GM21786 (cell line): Measurements from ENCODE around the gene SGCD.

ENCODE experiments used
- ATAC-seq: cut with Tn5 transposase; IDR thresholded peaks from one replicate; pipeline ENCODE4 v1.9.1; 2021; ENCODE audit not compliant: unreplicated experiment

SGCD gene

DNA sequence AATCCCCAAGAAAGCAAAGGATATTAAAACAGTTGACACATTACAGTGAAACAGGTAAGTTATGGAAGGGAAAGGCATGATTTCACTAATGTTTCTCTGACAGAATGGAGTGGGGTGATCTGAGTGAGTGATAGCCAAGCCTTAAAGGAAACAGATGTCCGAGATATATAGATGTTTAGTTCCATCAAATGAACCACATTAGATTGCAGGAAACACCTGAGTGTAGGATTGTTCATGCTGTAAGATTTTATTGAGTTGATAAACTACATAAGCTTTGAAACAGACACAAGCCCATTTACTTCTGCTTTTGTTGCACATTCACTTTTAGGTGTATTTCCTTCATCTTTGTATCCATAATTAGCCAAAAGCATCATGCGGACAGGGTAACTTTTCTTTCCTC is 356.0 kb downstream of the SGCD start:
- no peak for ATAC-seq

DNA sequence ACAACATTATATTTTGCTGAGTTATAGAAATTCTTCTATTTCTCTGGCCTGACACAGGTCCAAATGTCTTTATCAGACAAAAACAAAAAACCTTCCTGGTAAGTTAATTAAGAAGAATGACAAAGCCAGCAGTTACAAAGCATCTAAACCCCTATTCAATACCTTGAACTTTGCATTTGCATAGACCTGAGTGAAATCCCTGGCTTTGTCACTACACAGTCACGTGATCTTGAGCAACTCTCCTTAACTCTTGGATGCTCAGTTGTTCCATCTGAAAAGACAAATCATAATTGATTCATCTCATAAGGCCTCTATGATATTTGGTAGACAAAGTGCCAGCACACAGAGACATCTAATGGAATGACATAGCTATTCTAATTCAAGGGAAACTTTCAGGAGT is 356.5 kb downstream of the SGCD start:
- ATAC-seq = no peak

DNA sequence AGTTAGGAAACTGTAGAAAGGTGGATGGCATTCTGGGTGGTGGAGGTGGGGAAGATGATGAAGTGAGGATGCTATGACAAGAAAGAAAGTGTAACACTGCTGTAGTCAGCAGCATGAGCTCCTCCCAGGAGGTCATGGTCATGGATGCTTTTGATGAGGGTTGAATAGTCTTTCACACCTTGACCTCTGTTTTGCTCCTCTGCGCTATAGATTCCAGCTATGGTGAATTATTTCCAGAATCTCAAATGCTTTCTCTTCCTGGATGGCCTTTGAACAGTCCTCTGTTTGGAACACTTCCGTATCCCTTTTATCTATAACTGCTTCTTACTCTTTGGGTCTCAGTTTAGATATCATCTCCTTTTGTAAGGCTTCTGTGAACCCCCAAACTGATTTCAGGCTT is 357.3 kb downstream of the SGCD start:
- ATAC-seq = no peak

DNA sequence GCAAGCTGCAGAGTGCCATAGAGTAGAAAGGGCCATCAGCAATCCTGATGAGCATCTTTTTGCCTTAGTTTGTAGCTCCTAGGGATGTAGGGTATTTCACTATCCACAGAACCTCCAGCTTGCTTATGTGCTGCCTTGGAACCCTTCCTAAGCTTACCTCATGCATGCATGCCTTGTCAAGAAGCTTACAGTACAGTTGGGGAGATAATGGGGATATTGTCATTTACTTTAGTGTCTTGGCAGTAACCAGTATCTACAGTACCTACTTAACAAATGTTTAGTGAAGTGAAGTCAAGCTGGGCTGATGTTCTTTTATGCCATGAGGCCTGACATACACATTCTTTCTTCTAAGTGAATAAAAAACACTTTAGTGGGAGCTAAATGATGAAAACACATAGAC is 358.5 kb downstream of the SGCD start:
- ATAC-seq = no peak

DNA sequence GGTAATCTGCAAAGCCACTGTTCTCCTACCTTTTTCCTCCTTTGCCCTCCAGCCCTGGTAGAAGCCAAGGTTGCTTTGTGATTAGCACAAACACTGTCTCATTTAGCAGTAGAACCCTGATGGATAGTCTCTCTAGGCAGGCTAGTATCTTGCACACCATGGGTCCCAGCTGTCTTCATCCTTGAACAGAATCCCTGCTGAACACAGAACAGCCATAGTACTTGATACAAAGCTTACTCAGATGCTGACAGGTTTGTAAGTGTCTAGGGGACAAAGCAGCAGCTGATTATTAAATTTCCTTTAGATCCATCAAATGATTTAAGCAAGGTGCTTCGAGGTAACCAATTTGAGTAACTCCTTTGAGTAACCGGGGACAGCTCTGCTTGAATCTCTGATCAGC is 359.4 kb downstream of the SGCD start:
- no peak for ATAC-seq

DNA sequence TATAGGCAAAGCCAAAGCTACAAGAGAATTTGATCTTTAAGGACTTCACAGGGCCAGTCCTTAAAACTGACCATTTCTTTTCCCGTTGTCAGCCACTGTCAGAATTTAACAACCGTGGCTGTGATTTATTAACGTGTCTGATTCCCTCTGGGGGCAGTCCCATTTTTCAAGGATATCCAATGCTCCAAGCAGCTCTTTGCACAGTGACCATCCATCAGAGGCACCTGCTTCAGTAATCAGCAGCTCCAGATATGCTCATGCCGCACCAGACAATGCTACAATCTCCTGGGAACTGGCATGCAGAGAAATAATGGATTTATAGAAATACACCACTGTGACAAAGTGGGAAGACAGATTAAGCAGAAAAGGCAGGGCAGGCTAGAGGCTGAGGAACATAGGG is 359.8 kb downstream of the SGCD start:
- no peak for ATAC-seq

DNA sequence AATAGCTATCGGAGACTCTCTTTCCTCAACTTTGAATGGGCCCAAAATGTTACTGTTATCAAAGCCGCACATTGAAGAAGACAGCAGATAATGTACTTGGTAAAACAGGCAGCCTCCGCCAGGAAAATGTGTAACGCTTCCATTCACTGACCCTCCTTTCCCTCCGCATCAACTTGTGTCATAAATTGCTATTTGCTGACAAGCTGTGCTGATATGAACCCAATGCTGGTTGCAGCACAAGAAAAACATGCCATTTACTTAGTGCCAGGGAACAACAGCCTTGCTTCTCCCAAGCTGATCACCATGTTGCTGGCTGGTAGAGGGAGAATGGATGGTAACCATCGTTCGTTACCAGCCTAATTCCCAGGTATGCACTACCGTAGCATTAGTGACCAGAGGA is 360.6 kb downstream of the SGCD start:
- no peak for ATAC-seq

DNA sequence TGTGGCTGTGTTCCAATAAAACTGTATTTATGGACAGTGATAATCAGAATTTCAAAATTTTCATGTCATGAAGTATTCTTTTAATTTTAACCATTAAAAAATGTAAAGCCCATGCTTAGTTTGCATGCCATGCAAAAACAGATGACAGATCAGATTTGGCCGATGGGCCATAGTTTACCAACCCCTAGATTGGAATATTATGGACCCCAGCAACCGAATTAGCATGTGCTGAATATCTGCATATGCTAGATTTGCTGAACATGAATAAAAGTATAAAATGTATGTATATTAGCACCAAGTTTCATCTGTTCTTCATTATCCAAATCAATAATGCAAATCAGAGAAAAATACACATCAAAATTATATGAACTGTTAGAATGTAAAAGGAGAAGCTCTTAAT is 364.6 kb downstream of the SGCD start:
- no peak for ATAC-seq

DNA sequence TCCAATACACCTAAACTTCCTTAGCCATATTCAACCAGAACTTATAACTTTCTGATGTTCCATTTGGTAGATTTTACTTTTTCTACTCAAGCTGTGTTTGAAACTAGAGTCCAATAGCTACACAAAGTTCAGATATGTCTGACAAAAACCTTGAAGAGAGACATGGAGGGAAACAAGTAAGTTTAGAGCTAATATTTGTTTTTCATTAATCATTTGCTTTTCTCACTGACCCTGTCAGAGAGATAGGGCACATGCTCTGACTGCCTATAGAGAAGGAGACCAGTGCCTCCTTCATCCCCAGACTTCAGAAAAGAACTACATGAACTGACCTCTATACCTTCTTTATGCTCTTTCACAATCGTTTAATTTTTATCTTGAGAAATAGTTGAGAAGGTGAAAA is 366.1 kb downstream of the SGCD start:
- ATAC-seq = no peak

DNA sequence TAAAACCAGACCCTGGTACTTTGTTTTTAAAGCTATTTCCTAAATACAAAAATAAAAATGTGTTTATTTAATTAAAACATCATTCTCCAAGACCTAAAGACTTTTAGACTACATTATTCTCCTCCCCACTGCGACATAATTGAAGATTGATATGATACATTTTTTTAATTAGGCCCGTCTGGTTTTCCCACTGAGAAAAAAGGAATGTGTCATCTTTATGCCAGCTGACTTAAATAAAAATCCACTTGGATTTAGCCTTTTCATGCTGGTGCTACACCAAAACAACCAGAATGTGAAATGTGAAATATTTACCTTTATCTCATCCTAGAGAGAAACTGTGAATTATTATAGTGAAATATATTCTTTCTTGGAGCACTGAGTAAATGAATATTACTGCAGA is 367.6 kb downstream of the SGCD start:
- ATAC-seq = no peak

DNA sequence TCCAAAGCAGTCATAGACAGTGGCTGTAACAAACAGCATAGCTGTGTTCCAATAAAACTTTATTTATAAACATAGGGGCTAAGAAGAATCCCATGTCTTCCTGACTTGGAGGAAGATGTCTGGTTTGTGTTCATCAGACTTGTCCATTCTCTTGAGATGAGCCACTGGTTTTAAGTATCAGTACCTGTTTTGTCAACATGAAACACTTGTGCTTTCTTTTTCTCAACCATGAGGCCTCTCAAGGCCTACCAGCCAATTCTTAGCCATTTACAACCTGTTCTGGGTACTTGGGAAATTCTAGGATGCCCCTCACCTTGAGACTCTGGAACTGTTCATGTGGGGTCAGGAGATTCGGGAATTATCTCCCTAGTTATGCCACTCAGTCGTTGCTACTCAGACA is 368.8 kb downstream of the SGCD start:
- ATAC-seq = no peak

DNA sequence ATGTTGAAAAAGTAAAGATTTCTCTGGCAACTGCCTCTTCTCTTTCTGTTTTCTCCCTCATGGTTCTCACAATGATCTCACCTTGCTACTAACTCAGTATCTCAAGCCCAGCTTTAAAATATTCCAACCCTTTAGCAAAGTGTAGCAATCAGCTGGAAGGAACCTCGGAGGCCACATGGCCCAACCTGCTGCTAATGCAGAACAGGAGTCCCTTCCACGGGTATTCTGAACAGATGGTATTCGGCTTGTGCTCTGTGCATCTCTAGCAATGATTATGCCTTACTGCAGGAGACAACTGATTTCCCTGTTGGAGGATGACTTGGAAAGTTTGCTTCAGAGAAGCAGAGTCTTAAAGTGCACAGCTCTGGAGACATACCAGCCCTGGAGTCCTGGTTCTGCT is 371.4 kb downstream of the SGCD start:
- ATAC-seq = no peak

DNA sequence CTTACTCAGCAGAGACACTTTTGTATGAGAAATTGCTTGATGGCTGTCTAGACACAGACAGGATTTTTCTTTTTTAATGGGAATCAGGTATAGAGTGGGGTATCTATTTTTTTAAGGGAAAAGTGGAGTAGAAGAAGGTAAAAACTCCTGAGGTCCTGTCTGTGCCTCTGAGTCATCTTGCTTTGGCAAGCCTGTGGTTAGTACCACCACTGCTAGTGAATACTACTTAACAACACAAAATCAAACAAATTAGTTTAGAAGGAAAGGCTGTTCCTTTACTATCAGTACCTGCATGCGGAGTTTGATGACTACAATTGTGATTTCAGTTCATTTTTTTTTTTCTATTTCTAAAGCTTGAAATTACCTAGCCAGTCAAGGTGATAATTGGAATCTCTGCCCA is 372.2 kb downstream of the SGCD start:
- no peak for ATAC-seq

DNA sequence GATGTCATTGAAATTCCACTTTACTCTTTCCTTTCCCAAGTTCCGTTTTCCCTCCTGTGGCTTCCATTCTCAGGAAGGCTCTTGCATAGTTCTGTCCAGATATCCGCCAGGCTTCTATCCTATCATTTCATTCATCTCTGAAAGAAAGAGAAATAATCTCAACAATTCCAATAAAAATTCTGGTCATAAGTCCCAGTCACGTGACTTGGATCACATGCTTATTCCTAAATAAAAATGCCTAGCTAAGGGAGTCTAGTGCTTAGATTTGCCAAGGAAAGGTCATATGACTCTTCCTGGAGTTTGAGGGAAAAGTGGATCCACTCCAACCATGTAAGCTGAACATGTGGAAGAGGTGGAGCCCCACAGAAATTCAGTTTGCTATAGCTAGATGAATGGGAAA is 377.2 kb downstream of the SGCD start:
- no peak for ATAC-seq

DNA sequence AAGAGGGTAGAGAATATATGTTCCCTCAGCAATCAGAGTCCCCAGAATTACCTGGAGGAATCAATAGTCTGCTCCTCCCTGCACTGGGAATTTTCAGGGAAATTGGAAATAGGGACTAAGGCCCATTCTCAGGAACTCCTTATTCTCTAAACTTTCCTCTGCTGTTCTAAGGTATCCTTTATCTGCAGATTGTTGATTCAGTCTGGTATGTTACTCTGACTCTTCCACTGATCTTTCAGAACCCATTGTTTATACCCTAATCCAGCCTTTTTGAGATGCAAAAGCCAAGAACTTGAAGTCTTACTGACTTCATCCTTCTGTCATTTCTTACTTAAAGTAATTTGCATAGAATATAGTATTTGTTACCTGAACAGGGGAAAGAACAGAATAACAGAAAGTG is 379.7 kb downstream of the SGCD start:
- ATAC-seq = no peak

DNA sequence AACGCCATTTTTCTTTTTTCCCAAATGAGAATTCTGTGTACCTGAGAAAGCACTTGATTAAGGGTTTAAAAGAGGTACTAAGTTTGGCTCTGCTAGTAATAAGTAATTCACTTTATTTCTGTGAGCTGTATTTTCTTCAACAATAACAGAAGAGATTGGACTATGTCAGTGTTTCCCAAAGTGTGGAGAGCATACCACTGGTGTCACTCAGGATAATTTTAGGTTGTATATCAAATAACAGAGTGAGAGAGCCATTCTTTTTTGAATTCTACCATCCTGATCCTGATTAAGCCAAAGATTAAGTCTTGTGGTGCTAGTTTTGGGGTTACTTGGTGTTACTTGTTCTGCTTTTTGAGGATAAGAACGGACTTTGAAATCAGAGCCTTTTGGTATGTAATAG is 380.8 kb downstream of the SGCD start:
- ATAC-seq = no peak

DNA sequence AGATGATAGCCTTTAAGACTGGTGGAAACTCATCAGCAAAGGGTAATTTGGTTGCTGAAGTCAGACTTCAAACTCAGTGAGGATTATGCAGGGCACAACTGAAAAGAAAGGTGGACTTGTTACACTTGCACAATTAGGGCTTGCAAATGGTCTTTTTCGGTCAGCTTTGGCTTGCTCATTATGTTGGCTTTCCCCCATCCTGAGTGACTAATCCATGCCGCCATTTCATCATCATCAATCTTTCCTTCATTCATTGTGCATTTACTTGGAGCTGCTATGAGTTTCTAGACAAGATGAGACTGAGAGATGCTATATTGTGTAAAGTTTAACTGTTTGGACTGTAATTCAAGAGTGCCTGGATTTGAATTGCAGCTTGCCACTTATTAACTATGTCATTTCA is 388.3 kb downstream of the SGCD start:
- no peak for ATAC-seq

DNA sequence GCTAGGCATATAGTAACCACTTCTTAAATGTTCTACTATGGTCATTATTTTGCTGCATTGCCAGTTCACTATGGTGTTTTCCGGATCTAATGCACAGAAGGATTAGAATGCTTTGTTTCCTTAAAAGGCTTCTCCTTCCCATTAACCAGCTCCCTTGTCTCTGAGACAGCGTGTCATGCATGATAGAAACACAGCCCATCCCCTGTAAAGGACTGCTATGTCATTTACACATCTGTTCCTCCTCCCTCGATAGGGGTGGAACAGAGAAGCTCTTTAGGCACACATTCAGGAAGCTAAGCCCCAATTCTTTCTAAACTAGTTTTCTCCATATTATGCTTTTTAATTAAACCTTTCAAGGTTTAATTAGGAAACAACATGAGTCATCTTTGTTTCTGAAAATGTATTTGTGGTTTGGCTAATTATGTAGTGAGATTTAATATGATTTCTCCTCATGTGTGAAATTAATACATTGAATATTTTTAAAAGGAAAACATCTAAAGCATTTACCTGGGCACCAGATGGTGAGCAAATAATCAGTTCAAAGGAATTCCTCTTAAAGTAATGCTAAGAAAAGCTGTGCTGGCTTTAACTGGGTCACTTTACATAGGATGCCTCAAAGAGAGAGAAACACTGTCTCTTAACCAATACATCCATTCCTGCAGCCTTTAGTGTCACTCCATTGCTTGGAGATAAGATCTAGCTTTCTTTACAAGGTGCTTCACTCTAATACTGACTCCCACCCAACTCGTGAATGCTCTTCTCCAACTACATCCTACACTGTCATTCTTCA is 389.8 kb downstream of the SGCD start:
- ATAC-seq = no peak

DNA sequence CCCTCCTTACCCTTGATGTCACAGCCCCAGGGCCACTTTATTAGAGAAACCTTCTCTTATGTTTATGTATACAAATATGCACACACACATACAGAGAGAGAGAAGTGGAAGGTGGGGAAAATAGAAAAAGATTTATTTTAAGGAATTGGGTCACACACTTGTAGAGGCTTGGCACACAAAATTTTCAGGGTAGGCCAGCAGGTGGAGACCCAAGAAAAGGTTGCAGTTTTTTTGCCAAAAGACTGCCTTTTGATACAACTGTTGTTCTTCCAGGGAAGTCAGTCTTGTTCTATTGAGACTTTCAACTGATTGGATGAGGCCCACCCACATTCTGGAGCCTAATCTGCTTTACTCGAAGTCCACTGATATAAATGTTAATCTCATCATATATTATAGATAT is 392.0 kb downstream of the SGCD start:
- ATAC-seq = no peak

DNA sequence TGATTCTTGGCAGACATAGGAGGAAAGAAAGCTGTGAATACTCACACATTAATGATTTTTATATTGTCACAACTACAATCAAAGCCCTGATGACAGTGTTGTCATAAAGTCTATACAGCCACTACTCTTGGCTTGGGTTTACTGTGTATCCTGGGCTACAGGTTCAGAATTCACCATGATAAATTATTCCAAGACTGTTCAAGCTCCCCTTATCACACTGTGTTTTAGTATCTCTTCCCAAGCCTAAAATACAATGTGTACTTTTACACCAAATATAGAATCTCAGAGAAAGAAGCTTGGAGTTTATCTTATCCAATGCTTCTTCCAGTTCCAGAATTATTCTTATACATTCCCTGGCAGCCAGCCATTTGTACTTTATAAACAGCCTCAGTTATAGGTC is 395.4 kb downstream of the SGCD start:
- ATAC-seq = no peak

DNA sequence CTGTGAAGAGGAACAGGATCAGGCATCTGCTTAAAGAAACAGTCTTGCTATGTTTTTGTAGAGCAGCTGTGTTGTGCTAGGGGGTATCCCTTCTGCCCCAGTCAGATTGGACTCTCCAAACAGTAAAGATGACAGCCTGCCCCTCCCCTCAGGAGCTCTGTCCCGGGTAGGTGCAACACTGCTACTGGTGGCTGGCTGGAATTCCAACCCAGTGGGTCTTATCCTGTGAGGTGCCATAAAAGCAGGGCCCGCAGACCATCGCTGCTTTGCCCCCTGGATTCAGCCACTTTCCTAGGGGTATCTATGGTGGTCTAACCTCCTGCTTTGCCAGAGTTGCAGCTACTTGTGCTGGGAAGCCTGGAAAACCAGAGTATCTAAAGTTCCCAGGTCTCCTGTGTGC is 408.5 kb downstream of the SGCD start:
- ATAC-seq = no peak

DNA sequence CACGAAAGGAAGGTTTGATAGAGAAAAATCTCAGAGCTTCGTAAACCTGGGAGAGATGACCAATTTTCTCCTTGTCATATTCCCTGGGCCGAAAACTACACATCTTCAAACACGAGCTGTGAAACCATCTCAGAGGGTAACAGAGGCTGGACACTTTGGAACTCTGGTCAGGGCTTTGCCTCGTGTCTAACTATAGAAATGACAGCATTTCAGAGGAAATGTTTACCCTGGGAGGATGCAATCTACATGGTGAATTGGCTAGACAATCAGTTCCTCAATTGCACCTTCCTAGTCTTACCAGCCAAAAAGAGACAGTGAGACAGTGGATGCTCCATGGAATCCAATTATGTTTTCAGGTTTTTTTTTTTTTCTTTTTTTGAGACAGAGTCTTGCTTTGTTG is 414.6 kb downstream of the SGCD start:
- no peak for ATAC-seq

DNA sequence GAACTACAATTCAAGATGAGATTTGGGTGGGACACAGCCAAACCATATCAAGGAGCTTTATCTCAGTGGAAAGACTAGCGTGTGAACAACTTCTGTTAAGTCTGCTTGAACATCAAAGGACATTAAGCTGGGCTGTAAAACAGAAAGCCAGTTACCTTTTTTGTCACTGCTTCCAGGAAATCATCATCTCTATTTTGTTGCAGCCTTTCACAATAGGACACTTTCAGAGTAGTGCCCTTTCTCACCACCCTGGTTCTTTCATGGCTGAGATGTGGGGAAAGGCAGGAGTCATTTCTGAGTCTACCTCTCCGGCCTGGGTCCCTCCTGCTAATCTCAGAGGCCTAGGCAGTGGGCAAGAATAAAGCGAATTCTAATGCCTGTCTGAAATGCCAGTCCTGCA is 426.9 kb downstream of the SGCD start:
- no peak for ATAC-seq
